H1 (cell line): ENCODE data around the gene HAUS2. TPM values are rescaled to one million over a fixed set of nuclear protein-coding genes. Genes with fewer than 3 reads are reported as not detected.

Source experiments
- CTCF ChIA-PET: fragments of 300-600 bp; sonication (Branson Sonifier 250); formaldehyde crosslinking; loops from one replicate; lab custom pipeline; 2021; ENCODE audit not compliant: partially characterized antibody; lab: Charles Lee
- POLR2A ChIA-PET: fragments of 300-600 bp; sonication (Branson Sonifier 250); formaldehyde crosslinking; loops from one replicate; lab custom pipeline; 2021; ENCODE audit warnings: inconsistent platforms; ENCODE audit not compliant: partially characterized antibody; lab: Charles Lee
- DNase-seq, 2 experiments: peaks; one replicate each; pipeline versions ENCODE4 v3.0.0 to v3.0.0-alpha.2; 2010 to 2022; ENCODE audit warnings: low spot score in 2 of 2, low read depth in 1 of 2, mixed read lengths in 1 of 2
- FAIRE-seq: peaks from 2 replicates; lab custom pipeline; 2011; peaks lifted over from hg19 to GRCh38; lab: Jason Lieb, UNC
- H2AFZ ChIP-seq: 2 replicates; pipeline ENCODE4 v1.8.1; 2012; ENCODE audit warnings: low read length, inconsistent platforms
- H2AK5ac ChIP-seq: 2 replicates; pipeline ENCODE4 v1.6.1; 2013; ENCODE audit warnings: low read depth, low read length
- H2BK120ac ChIP-seq: replicated peaks from 2 replicates; pipeline ENCODE3; 2013; ENCODE audit warnings: low read depth, low read length, inconsistent platforms
- H2BK12ac ChIP-seq: 2 replicates; pipeline ENCODE4 v1.6.1; 2013; ENCODE audit warnings: low read depth, low read length
- H2BK15ac ChIP-seq: 2 replicates; pipeline ENCODE4 v1.6.1; 2013; ENCODE audit warnings: low read length
- H2BK20ac ChIP-seq: 2 replicates; pipeline ENCODE4 v1.6.1; 2013; ENCODE audit warnings: low read length
- H2BK5ac ChIP-seq: 2 replicates; pipeline ENCODE4 v1.6.1; 2013; ENCODE audit warnings: low read depth, low read length
- H3K14ac ChIP-seq: 2 replicates; pipeline ENCODE4 v1.6.1; 2013; ENCODE audit warnings: inconsistent platforms; ENCODE audit not compliant: insufficient read length
- H3K18ac ChIP-seq: 2 replicates; pipeline ENCODE4 v1.6.1; 2013; ENCODE audit warnings: low read length; ENCODE audit errors: extremely low read depth
- H3K23ac ChIP-seq: 2 replicates; pipeline ENCODE4 v1.6.1; 2013; ENCODE audit warnings: inconsistent platforms; ENCODE audit not compliant: insufficient read length
- H3K23me2 ChIP-seq: 2 replicates; pipeline ENCODE4 v1.6.1; 2013; ENCODE audit warnings: low read depth, low read length
- H3K27ac ChIP-seq: 2 replicates; pipeline ENCODE4 v1.6.1; 2011; ENCODE audit warnings: low read depth, low read length, inconsistent platforms
- H3K27me3 ChIP-seq, 4 experiments: replicated peaks in 1 of 4; 1 replicate in 1 of 4; 2 replicates in 3 of 4; pipeline versions ENCODE4 v1.6.1 to v1.8.1; 2011 to 2013; ENCODE audit warnings: low read length in 3 of 4, mild to moderate bottlenecking in 3 of 4, inconsistent platforms in 2 of 4, mixed read lengths in 2 of 4, moderate library complexity in 1 of 4; ENCODE audit not compliant: control insufficient read depth in 3 of 4, insufficient read depth in 3 of 4; ENCODE audit errors: extremely low read depth in 1 of 4
- H3K36me3 ChIP-seq, 4 experiments: 2 replicates each; pipeline versions ENCODE4 v1.6.1 to v1.8.1; 2011 to 2013; ENCODE audit warnings: mild to moderate bottlenecking in 4 of 4, low read length in 3 of 4, moderate library complexity in 2 of 4, control low read depth in 1 of 4, inconsistent platforms in 1 of 4; ENCODE audit not compliant: insufficient read depth in 4 of 4, control insufficient read depth in 2 of 4
- H3K4ac ChIP-seq: replicated peaks from 2 replicates; pipeline ENCODE3; 2013; ENCODE audit warnings: low read length, low read depth, mixed read lengths, inconsistent platforms; ENCODE audit not compliant: insufficient read length
- H3K4me1 ChIP-seq, 4 experiments: replicated peaks in 1 of 4; 1 replicate in 1 of 4; 2 replicates in 3 of 4; pipeline versions ENCODE4 v1.6.1 to v1.8.1; 2011 to 2013; ENCODE audit warnings: low read length in 3 of 4, inconsistent platforms in 2 of 4, mixed read lengths in 1 of 4; ENCODE audit not compliant: insufficient read depth in 4 of 4, control insufficient read depth in 3 of 4
- H3K4me2 ChIP-seq, 2 experiments: 2 replicates each; pipeline versions ENCODE4 v1.6.1 to v1.8.1; 2011 to 2013; ENCODE audit warnings: low read depth in 2 of 2, low read length in 2 of 2, control low read depth in 1 of 2, inconsistent platforms in 1 of 2, mild to moderate bottlenecking in 1 of 2; ENCODE audit not compliant: insufficient read depth in 1 of 2
- H3K4me3 ChIP-seq, 4 experiments: fragments of 200-600, 300-600 bp in 1 of 4; sonication (generic), shearing (Covaris generic), sonication (Bioruptor Twin) in 1 of 4; 2 replicates each; pipeline versions ENCODE4 v1.5.1 to v1.8.1; 2011 to 2016; ENCODE audit warnings: low read length in 4 of 4, low read depth in 3 of 4, control low read depth in 2 of 4, inconsistent platforms in 2 of 4, mild to moderate bottlenecking in 2 of 4, mixed read lengths in 1 of 4, moderate library complexity in 1 of 4; ENCODE audit not compliant: insufficient read depth in 2 of 4; ENCODE audit errors: extremely low read depth in 1 of 4
- H3K56ac ChIP-seq: replicated peaks from 2 replicates; pipeline ENCODE3; 2013; ENCODE audit warnings: low read depth, mild to moderate bottlenecking, mixed read lengths, low read length, inconsistent platforms; ENCODE audit not compliant: insufficient read length
- H3K79me1 ChIP-seq: 2 replicates; pipeline ENCODE4 v1.6.1; 2013; ENCODE audit warnings: low read depth, low read length, control low read depth
- H3K79me2 ChIP-seq, 2 experiments: 2 replicates each; pipeline versions ENCODE4 v1.6.1 to v1.8.1; 2012 to 2013; ENCODE audit warnings: low read length in 2 of 2, mild to moderate bottlenecking in 2 of 2, inconsistent platforms in 1 of 2; ENCODE audit not compliant: insufficient read depth in 2 of 2, control insufficient read depth in 1 of 2
- H3K9ac ChIP-seq, 4 experiments: replicated peaks in 1 of 4; 1 replicate in 1 of 4; 2 replicates in 3 of 4; pipeline versions ENCODE4 v1.6.1 to v1.8.1; 2011 to 2013; ENCODE audit warnings: low read depth in 3 of 4, low read length in 3 of 4, control low read depth in 2 of 4, mild to moderate bottlenecking in 2 of 4, moderate library complexity in 2 of 4, inconsistent platforms in 1 of 4; ENCODE audit errors: extremely low read depth in 1 of 4
- H3K9me3 ChIP-seq, 2 experiments: 2 replicates each; pipeline versions ENCODE4 v1.6.1 to v1.8.1; 2012 to 2013; ENCODE audit warnings: mild to moderate bottlenecking in 2 of 2, moderate library complexity in 2 of 2, control low read depth in 1 of 2, inconsistent platforms in 1 of 2, low read depth in 1 of 2, low read length in 1 of 2, mixed read lengths in 1 of 2; ENCODE audit not compliant: insufficient read depth in 2 of 2
- H4K20me1 ChIP-seq, 2 experiments: replicated peaks in 1 of 2; 2 replicates each; pipeline versions ENCODE3 to v1.8.1; 2011 to 2013; ENCODE audit warnings: inconsistent platforms in 2 of 2, low read length in 2 of 2, mild to moderate bottlenecking in 1 of 2; ENCODE audit not compliant: insufficient read depth in 2 of 2, control insufficient read depth in 1 of 2
- H4K5ac ChIP-seq: 2 replicates; pipeline ENCODE4 v1.6.1; 2013; ENCODE audit warnings: low read length, low read depth, mixed read lengths, inconsistent platforms; ENCODE audit not compliant: insufficient read length
- H4K8ac ChIP-seq: 2 replicates; pipeline ENCODE4 v1.8.0; 2013; ENCODE audit warnings: mild to moderate bottlenecking, moderate library complexity, low read length, inconsistent platforms; ENCODE audit not compliant: insufficient read depth; ENCODE audit errors: extremely low read depth
- H4K91ac ChIP-seq: replicated peaks from 2 replicates; pipeline ENCODE3; 2013; ENCODE audit warnings: low read length, mixed read lengths, inconsistent platforms; ENCODE audit not compliant: insufficient read length
- GTF2F1 ChIP-seq: IDR thresholded peaks from 2 replicates; pipeline ENCODE4 v1.6.1; 2012; ENCODE audit warnings: low read depth, low read length, improper control_type of control experiment, borderline replicate concordance
- TAF1 ChIP-seq: IDR thresholded peaks from 2 replicates; pipeline ENCODE4 v1.6.1; 2011; ENCODE audit warnings: mild to moderate bottlenecking, low read depth, low read length
- WGBS, 2 experiments: shearing (Covaris generic) in 1 of 2; methylation state at CpG; one replicate each; pipeline versions ENCODE4 v1.1.6 to v1.1.7; 2013 to 2015; ENCODE audit warnings: low lambda C conversion rate in 2 of 2, mixed read lengths in 2 of 2, inconsistent platforms in 1 of 2, low coverage in 1 of 2, missing lambda C conversion rate in 1 of 2; ENCODE audit not compliant: insufficient replicate concordance in 2 of 2, insufficient coverage in 1 of 2, insufficient read length in 1 of 2; ENCODE audit errors: extremely low coverage in 1 of 2, missing lambda C conversion rate in 1 of 2; 5-methylcytosine and 5-hydroxymethylcytosine counted together
- polyA plus RNA-seq, 7 experiments: library from polyadenylated mRNA; depleted of rRNA in 3 of 7; stranded (reverse) in 5 of 7; unstranded in 2 of 7; fragments of >200 nt in 5 of 7; fragments of 200-250 nt in 2 of 7; gene quantifications; 1 replicate in 5 of 7; 2 replicates in 1 of 7; 4 replicates in 1 of 7; pipeline versions ENCODE4 v1.2.1 to v1.2.3, GENCODE V29; 2011 to 2013; ENCODE audit warnings: missing spikeins in 2 of 7, mixed read lengths in 2 of 7
- total RNA-seq: library from RNA; stranded (reverse); fragmentation: NEBNext Ultra II Directional; extraction: Animal tissue kit (Norgen Biotek cat#: 25700); gene quantifications from 2 replicates; pipeline ENCODE4 v1.2.1, GENCODE V29; 2021
- TF ChIP-seq, protein P1 (sequence below): IDR thresholded peaks from 2 replicates; pipeline ENCODE4 v1.6.1; 2012; ENCODE audit warnings: inconsistent platforms
- TF ChIP-seq, protein P2 (sequence below): IDR thresholded peaks from 2 replicates; pipeline ENCODE4 v1.6.1; 2011; ENCODE audit warnings: low read length, improper control_type of control experiment

HAUS2 gene
- total and polyA plus RNA-seq, 2 of the 8 experiments (the other 6 are each of a cell fraction or from before 2014, with no cell fraction given) = 12.1 to 33.5 TPM

DNA sequence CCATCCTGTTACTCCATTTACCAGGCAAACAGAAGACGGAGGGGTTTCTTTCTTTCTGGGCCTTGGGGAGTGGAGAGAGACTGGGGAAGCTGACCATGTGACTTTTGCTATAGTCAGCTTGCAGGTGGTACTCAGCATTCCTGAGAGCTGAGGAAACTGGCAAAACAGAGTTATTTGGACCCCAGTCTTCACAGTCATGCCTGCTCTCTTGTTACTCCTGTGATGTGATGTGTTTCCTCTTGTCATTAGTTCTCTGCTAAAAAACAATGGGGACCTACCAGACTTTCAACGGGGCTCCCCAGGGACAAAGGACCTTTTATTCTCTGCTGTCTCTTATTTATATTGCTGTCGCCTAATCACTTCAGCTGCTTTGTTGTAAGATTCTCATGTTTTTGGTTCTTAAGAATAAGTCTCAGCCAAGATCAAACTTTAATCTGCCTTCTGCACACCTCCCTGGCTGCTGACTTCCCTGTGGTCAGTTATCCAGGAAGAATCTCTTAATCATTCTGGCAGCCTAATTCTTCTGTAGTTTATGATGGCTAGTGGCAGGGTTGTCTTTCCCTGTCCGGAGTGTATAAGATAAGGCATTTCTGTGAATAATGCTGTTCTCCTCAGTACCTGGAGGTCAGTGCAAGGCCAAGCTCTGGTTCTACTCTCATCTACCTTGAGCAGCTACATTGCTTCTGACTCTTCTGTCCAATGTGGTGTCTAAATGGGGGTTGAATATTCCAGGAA is 35.6 kb downstream of the HAUS2 start:
- H3K27ac ChIP-seq = no peak overlapping the region
- no peak for FAIRE-seq
- TF ChIP-seq, protein P1, sequence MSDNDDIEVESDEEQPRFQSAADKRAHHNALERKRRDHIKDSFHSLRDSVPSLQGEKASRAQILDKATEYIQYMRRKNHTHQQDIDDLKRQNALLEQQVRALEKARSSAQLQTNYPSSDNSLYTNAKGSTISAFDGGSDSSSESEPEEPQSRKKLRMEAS = peak; percentile 16; the same call in 1 of the 2 replicates
- TF ChIP-seq, protein P2, sequence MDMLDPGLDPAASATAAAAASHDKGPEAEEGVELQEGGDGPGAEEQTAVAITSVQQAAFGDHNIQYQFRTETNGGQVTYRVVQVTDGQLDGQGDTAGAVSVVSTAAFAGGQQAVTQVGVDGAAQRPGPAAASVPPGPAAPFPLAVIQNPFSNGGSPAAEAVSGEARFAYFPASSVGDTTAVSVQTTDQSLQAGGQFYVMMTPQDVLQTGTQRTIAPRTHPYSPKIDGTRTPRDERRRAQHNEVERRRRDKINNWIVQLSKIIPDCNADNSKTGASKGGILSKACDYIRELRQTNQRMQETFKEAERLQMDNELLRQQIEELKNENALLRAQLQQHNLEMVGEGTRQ = peak; percentile 42; the same call in 1 of the 2 replicates
- 0 out of 2 replicates have a peak, but pooled peaks have one; percentile 26 for TF ChIP-seq TAF1
- TF ChIP-seq GTF2F1 = no peak

More for the DNA sequence above, 35.6 kb downstream of the HAUS2 start:
- H4K8ac ChIP-seq = no peak overlapping the region
- POLR2A ChIA-PET = interaction anchor here (1.3 to 2.6 kb wide), 5 partner anchors 9 to 36 kb away, joined by 3 to 10 read pairs (median 3); partner anchors contain the start of genes LRRC57 and STARD9
- no peak overlapping the region for H2BK12ac ChIP-seq
- H4K5ac ChIP-seq = no peak overlapping the region
- H3K9ac ChIP-seq = peak overlapping the region in 1 of 4 experiments; percentile 39; a peak in 2 of 7 replicates
- H3K4me3 ChIP-seq = peak overlapping the region in 1 of 4 experiments; percentile 4; a peak in 2 of 8 replicates
- H3K4ac ChIP-seq = peak overlapping the region; percentile 18
- H3K56ac ChIP-seq = no peak overlapping the region
- H4K20me1 ChIP-seq = no peaks in the 10 kb centered on the region
- no peak overlapping the region for H3K23ac ChIP-seq
- no peaks in the 10 kb centered on the region; a peak in 1 of 4 replicates for H3K79me2 ChIP-seq
- H3K9me3 ChIP-seq = no peaks in the 10 kb centered on the region
- no peak overlapping the region for H3K14ac ChIP-seq
- 0 out of 2 replicates have a peak overlapping the region, but pooled peaks have one; percentile 15 for H2AFZ ChIP-seq
- H3K23me2 ChIP-seq = no peaks in the 10 kb centered on the region; the same call in 1 of the 2 replicates
- H3K27me3 ChIP-seq = peaks cover 0 to 3% (median 0%) of the 10 kb centered on the region in 4 experiments; a peak in 2 of 7 replicates
- H2BK5ac ChIP-seq = no peak overlapping the region
- no peak overlapping the region for H2BK120ac ChIP-seq
- peak overlapping the region; percentile 39 to 43; a peak in 3 of 4 replicates for H3K4me2 ChIP-seq
- H3K79me1 ChIP-seq = no peaks in the 10 kb centered on the region
- peak in 1 of 2 experiments; percentile 43 for DNase-seq
- 43% methylated on average over 4 of the region's 4 CpGs; no CpG with 5 or more reads in 1 of the 2 experiments for WGBS, 2 experiments
- H3K36me3 ChIP-seq = no peaks in the 10 kb centered on the region; a peak in 1 of 8 replicates
- H2AK5ac ChIP-seq = no peak overlapping the region
- CTCF ChIA-PET = interaction anchor here (0.8 to 4.1 kb wide), 5 partner anchors 8 to 122 kb away, joined by 3 to 28 read pairs (median 3); no protein-coding TSS in a partner anchor
- peak overlapping the region; percentile 45 for H4K91ac ChIP-seq
- H3K4me1 ChIP-seq = peaks cover 10 to 19% (median 15%) of the 10 kb centered on the region in 4 experiments; a peak in 6 of 7 replicates
- no peak overlapping the region for H3K18ac ChIP-seq
- H2BK20ac ChIP-seq = no peak overlapping the region
- no peak overlapping the region for H2BK15ac ChIP-seq
